ENCODE results near the gene ALDOB. TPM values are rescaled to one million over a fixed set of nuclear protein-coding genes. Genes with fewer than 3 reads are reported as not detected.

The ALDOB gene
- total RNA-seq, 4 donors from 2014 or later: 5.1 to 8.7 TPM; not detected in 2

- Histone ChIP-seq H3K4me1 (peaks cover 0 to 6% of the 10 kb centered on the region in 2 donors), H3K36me3 (peaks cover 0 to 13% of the 10 kb centered on the region in 2 donors), H3K9me3 (no peaks in the 10 kb centered on the region), H3K27me3 (no peaks in the 10 kb centered on the region), H3K4me3 (no peak overlapping the region), H3K27ac (no peak overlapping the region)
- no peak for DNase-seq
- intact Hi-C loops (cut with DNase I; ENCODE audit: low total_unique reads): no loop called here
- no peak for ATAC-seq
- in situ Hi-C loops (cut with MboI; ENCODE audit: low sequenced_read_pairs in 4 of 4): no loop called here
- TF ChIP-seq POLR2A (IDR thresholded peaks at IDR 0.05) (no peak), CTCF (IDR thresholded peaks at IDR 0.05 in 4 of 5, conservative IDR thresholded peaks at IDR 0.05 in 1 of 5) (no peak)
Measured at GRCh38 chr9:101479338-101480030, 43.9 kb upstream of the ALDOB start.

DNA sequence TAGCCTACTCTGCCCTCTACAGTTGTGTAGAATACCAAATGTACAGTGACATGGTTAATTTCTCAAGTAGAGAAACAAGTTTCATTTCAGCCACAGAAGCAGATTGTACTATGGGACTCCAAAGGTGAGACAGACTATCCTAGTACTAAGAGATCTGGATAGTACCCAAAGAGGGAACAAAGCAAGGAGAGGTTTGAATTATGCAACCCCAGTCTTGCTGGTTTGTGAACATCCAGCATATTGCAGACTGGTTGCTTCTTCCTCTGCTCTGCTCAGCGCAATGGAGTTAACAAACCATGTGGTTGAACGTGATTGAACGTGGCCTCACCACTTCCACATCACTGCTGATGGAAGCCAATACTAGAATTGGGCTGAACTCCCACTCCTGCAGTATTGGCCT lies 43.3 kb upstream of the ALDOB start:
- H3K4me3 ChIP-seq: no peak overlapping the region
- DNase-seq: no peak
- H3K9me3 ChIP-seq: no peaks in the 10 kb centered on the region
- intact Hi-C loops (cut with DNase I; ENCODE audit: low total_unique reads) (no loop called here), in situ Hi-C loops (cut with MboI; ENCODE audit: low sequenced_read_pairs in 4 of 4) (no loop called here)
- H3K27me3 ChIP-seq: no peaks in the 10 kb centered on the region
- peaks cover 0 to 6% of the 10 kb centered on the region in 2 donors for H3K4me1 ChIP-seq
- H3K36me3 ChIP-seq: peaks cover 0 to 13% of the 10 kb centered on the region in 2 donors
- ATAC-seq: no peak
- no peak for TF ChIP-seq CTCF (IDR thresholded peaks at IDR 0.05 in 4 of 5, conservative IDR thresholded peaks at IDR 0.05 in 1 of 5)
- TF ChIP-seq POLR2A (IDR thresholded peaks at IDR 0.05): no peak
- no peak overlapping the region for H3K27ac ChIP-seq

GRCh38 chr9:101478444-101478843 lies 42.9 kb upstream of the ALDOB start:
- peaks cover 0 to 13% of the 10 kb centered on the region in 2 donors for H3K36me3 ChIP-seq
- no peaks in the 10 kb centered on the region for H3K9me3 ChIP-seq
- H3K27me3 ChIP-seq: no peaks in the 10 kb centered on the region
- intact Hi-C loops (cut with DNase I; ENCODE audit: low total_unique reads) (no loop called here), in situ Hi-C loops (cut with MboI; ENCODE audit: low sequenced_read_pairs in 4 of 4) (no loop called here)
- H3K27ac ChIP-seq: no peak overlapping the region
- H3K4me1 ChIP-seq: peaks cover 0 to 6% of the 10 kb centered on the region in 2 donors
- TF ChIP-seq POLR2A (IDR thresholded peaks at IDR 0.05): no peak
- no peak for TF ChIP-seq CTCF (IDR thresholded peaks at IDR 0.05 in 4 of 5, conservative IDR thresholded peaks at IDR 0.05 in 1 of 5)
- no peak overlapping the region for H3K4me3 ChIP-seq
- DNase-seq (no peak), ATAC-seq (no peak)

DNA sequence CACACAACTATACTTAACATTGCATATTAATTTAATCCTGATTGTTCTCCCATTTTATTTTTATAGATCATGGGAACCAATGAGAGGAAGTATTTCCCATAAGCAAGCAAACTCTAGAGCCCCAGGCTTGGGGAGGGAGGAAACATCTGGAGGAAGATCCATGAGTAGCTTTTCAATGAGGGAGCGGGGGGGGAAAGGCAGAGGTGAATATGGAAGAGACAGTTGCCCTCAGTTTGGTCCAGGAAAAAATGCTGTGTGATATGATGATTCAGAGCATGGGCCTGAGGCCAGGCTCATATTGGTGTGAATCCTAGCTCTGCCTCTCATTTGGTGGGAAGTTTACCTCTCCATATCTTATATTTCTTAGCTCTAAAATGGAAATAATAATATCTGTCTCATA lies 42.2 kb upstream of the ALDOB start:
- no peak overlapping the region for H3K27ac ChIP-seq
- H3K9me3 ChIP-seq: no peaks in the 10 kb centered on the region
- intact Hi-C loops (cut with DNase I; ENCODE audit: low total_unique reads): no loop called here
- in situ Hi-C loops (cut with MboI; ENCODE audit: low sequenced_read_pairs in 4 of 4): no loop called here
- peaks cover 0 to 13% of the 10 kb centered on the region in 2 donors for H3K36me3 ChIP-seq
- H3K4me3 ChIP-seq: no peak overlapping the region
- H3K27me3 ChIP-seq: no peaks in the 10 kb centered on the region
- ATAC-seq: no peak
- no peak for DNase-seq
- peaks cover 0 to 3% of the 10 kb centered on the region in 2 donors for H3K4me1 ChIP-seq
- TF ChIP-seq CTCF (IDR thresholded peaks at IDR 0.05 in 4 of 5, conservative IDR thresholded peaks at IDR 0.05 in 1 of 5): no peak
- TF ChIP-seq POLR2A (IDR thresholded peaks at IDR 0.05): no peak

DNA sequence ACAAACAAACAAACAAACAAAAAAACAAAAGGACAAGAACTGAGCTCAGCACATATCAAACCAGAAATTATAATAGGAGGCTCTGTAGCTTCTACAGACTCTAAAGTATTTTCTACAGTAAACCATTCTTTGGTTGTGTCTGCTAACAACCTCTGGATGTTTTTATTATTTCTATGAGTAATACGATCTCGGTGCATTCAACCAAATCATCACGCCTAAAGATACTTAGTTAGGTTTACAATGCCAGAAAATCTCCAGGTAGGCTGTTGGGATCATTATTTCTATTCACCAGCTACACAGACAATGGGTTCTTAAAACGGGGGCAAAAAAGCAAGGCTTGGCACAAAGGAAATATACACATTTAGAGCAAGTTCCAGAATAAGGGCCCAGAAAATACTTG lies 41.6 kb upstream of the ALDOB start:
- DNase-seq: no peak
- H3K27ac ChIP-seq: no peak overlapping the region
- no peaks in the 10 kb centered on the region for H3K27me3 ChIP-seq
- in situ Hi-C loops (cut with MboI; ENCODE audit: low sequenced_read_pairs in 4 of 4) (no loop called here), intact Hi-C loops (cut with DNase I; ENCODE audit: low total_unique reads) (no loop called here)
- no peaks in the 10 kb centered on the region for H3K4me1 ChIP-seq
- no peak for ATAC-seq
- no peaks in the 10 kb centered on the region for H3K9me3 ChIP-seq
- TF ChIP-seq CTCF (IDR thresholded peaks at IDR 0.05 in 4 of 5, conservative IDR thresholded peaks at IDR 0.05 in 1 of 5) (no peak), POLR2A (IDR thresholded peaks at IDR 0.05) (no peak)
- peaks cover 0 to 13% of the 10 kb centered on the region in 2 donors for H3K36me3 ChIP-seq
- no peak overlapping the region for H3K4me3 ChIP-seq

Data from gastrocnemius medialis (tissue), 4 donors.